Stimulated activated naive B cell treated with anti-CD40 and anti-IgM and Interleukin-4, amounts not matched to agents 10 μg/mL and 1 μg/mL and 100 μg/mL, for 72 hours (primary cell): ENCODE results near the gene ZCCHC17.
A peak's percentile ranks its signal among the peaks of the same experiment; 100 is the strongest.

ENCODE experiments used
- ATAC-seq, 2 donors: fragments of 150-1000 bp; cut with Tn5 transposase; replicated peaks; 2 replicates each; pipeline ENCODE4 v1.10.0; 2021; ENCODE audit warnings: moderate library complexity in 1 of 2
- DNase-seq: peaks from one replicate; pipeline ENCODE4 v3.0.0; 2021
- H3K27ac Mint-ChIP-seq: one replicate; pipeline ENCODE4 v1.8.0; 2022; ENCODE audit warnings: mild to moderate bottlenecking, mixed read lengths
- H3K27me3 Mint-ChIP-seq, 2 donors: one replicate each; pipeline ENCODE4 v1.8.0; 2022; ENCODE audit warnings: mixed read lengths in 2 of 2
- H3K36me3 Mint-ChIP-seq, 2 donors: one replicate each; pipeline ENCODE4 v1.8.0; 2022; ENCODE audit warnings: mixed read lengths in 2 of 2, mild to moderate bottlenecking in 1 of 2
- H3K4me1 Mint-ChIP-seq, 2 donors: one replicate each; pipeline ENCODE4 v1.8.0; 2022; ENCODE audit warnings: mixed read lengths in 2 of 2, mild to moderate bottlenecking in 1 of 2
- H3K4me3 Mint-ChIP-seq, 2 donors: one replicate each; pipeline ENCODE4 v1.8.0; 2022; ENCODE audit warnings: mild to moderate bottlenecking in 2 of 2, mixed read lengths in 2 of 2, moderate library complexity in 1 of 2
- H3K9me3 Mint-ChIP-seq, 2 donors: one replicate each; pipeline ENCODE4 v1.8.0; 2022; ENCODE audit warnings: mixed read lengths in 2 of 2, mild to moderate bottlenecking in 1 of 2

ZCCHC17 gene

GRCh38 chr1:31370021-31370420 is 73.2 kb downstream of the ZCCHC17 start:
- H3K36me3 Mint-ChIP-seq, result peaks cover 29 to 41% of the 10 kb centered on the region in 2 donors
- H3K27me3 Mint-ChIP-seq, result peaks cover 8 to 17% of the 10 kb centered on the region in 2 donors
- DNase-seq (no peak), ATAC-seq (no peak)
- no peak overlapping the region for H3K4me3 Mint-ChIP-seq
- H3K4me1 Mint-ChIP-seq, result peaks cover 25 to 30% of the 10 kb centered on the region in 2 donors
- no peak overlapping the region for H3K27ac Mint-ChIP-seq
- H3K9me3 Mint-ChIP-seq, result no peaks in the 10 kb centered on the region

DNA sequence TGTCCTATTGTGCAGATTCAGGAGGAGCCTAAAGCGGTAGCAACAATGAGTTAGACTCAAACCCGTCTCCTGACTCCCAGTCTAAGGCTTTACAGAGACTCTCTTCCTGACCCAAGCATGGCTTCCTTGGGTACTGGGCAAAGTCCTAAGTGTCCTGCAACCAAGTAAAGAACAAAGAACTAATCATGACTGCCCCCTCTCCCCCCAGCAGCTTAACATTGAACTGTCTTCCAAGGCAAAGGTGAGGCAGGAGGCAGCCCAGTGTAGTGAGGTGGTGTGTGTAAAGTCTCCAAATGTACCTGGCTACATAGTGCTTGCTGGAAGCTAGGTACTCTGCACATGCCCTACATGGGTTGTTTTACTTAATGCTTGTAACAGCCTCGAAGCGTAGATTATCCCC is 73.7 kb downstream of the ZCCHC17 start:
- Mint-ChIP-seq H3K36me3 (peaks cover 25 to 37% of the 10 kb centered on the region in 2 donors), H3K9me3 (no peaks in the 10 kb centered on the region), H3K27me3 (peaks cover 8 to 17% of the 10 kb centered on the region in 2 donors), H3K4me1 (peaks cover 25 to 30% of the 10 kb centered on the region in 2 donors), H3K27ac (no peak overlapping the region), H3K4me3 (no peak overlapping the region)
- ATAC-seq (no peak), DNase-seq (no peak)

- H3K27ac Mint-ChIP-seq, result no peak overlapping the region
- no peaks in the 10 kb centered on the region for H3K9me3 Mint-ChIP-seq
- peaks cover 22 to 30% of the 10 kb centered on the region in 2 donors for H3K4me1 Mint-ChIP-seq
- H3K27me3 Mint-ChIP-seq, result peaks cover 8 to 17% of the 10 kb centered on the region in 2 donors
- no peak overlapping the region for H3K4me3 Mint-ChIP-seq
- DNase-seq (no peak), ATAC-seq (no peak)
- H3K36me3 Mint-ChIP-seq, result peaks cover 22 to 32% of the 10 kb centered on the region in 2 donors
Observed at GRCh38 chr1:31371121-31371959, 74.5 kb downstream of the ZCCHC17 start.

- Mint-ChIP-seq H3K9me3 (no peaks in the 10 kb centered on the region), H3K36me3 (peaks cover 19 to 27% of the 10 kb centered on the region in 2 donors), H3K27ac (no peak overlapping the region), H3K4me3 (peak overlapping the region; percentile 87 to 89), H3K27me3 (peaks cover 8 to 17% of the 10 kb centered on the region in 2 donors), H3K4me1 (peaks cover 22 to 30% of the 10 kb centered on the region in 2 donors)
- no peak for ATAC-seq
- DNase-seq, result no peak
Observed at GRCh38 chr1:31372051-31372450, 75.2 kb downstream of the ZCCHC17 start.

GRCh38 chr1:31372751-31373055 is 75.9 kb downstream of the ZCCHC17 start:
- DNase-seq (no peak), ATAC-seq (no peak)
- Mint-ChIP-seq H3K27ac (no peak overlapping the region), H3K4me3 (peak overlapping the region; percentile 87 to 89), H3K4me1 (peaks cover 22 to 30% of the 10 kb centered on the region in 2 donors), H3K9me3 (no peaks in the 10 kb centered on the region), H3K36me3 (peaks cover 14 to 20% of the 10 kb centered on the region in 2 donors), H3K27me3 (peaks cover 8 to 18% of the 10 kb centered on the region in 2 donors)

- Mint-ChIP-seq H3K27ac (peak within 1 kb of the TSS; percentile 86), H3K36me3 (peaks cover 9 to 14% of the 10 kb centered on the region in 2 donors), H3K27me3 (peaks cover 8 to 23% of the 10 kb centered on the region in 2 donors), H3K9me3 (no peaks in the 10 kb centered on the region), H3K4me3 (peak within 1 kb of the TSS; percentile 87 to 89), H3K4me1 (peaks cover 22 to 30% of the 10 kb centered on the region in 2 donors)
- DNase-seq (peak; percentile 8), ATAC-seq (peak; percentile 72 to 78)
Observed at GRCh38 chr1:31373056-31373896, 76.4 kb downstream of the ZCCHC17 start, which contains the start of gene FABP3. FABP3 (minus strand) TSS chr1:31373076; CDS start chr1:31373014, 62 bp downstream.

DNA sequence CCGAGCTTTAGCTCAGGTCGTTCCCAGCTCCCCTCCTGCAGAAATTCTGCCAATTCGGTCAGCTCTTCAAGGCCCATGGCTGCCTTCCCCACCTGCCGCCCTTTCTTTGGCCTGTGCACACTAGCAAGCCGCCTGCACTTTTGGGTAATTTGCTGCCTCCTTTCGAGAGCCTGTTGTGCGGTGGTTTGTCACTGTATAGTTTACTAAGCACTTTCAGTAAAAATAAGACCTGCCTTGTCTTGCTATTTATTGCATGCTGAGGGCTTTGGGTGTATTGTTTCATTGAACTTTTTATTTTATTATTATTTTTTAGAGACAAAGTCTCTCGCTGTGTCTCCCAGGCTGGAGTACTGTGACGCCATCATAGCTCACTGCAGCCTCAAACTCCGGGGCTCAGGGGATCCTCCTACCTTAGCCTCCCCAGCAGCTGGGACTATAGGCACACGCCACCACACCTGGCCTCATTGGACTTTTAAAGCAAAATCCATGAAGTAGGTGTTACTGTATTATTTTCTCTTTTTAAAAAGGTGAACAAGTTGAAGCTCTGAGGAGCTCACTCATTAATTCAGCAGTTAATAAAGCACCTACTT is 77.2 kb downstream of the ZCCHC17 start:
- DNase-seq, result no peak
- H3K27ac Mint-ChIP-seq, result peak overlapping the region; percentile 75

GRCh38 chr1:31374511-31375196 is 77.8 kb downstream of the ZCCHC17 start:
- Mint-ChIP-seq H3K4me3 (no peak overlapping the region), H3K36me3 (peaks cover 4 to 9% of the 10 kb centered on the region in 2 donors), H3K9me3 (no peaks in the 10 kb centered on the region), H3K27me3 (peaks cover 12 to 23% of the 10 kb centered on the region in 2 donors), H3K4me1 (peaks cover 22 to 30% of the 10 kb centered on the region in 2 donors), H3K27ac (no peak overlapping the region)
- no peak for ATAC-seq
- no peak for DNase-seq

More for the DNA sequence above, 77.2 kb downstream of the ZCCHC17 start:
- Mint-ChIP-seq H3K27me3 (peaks cover 11 to 23% of the 10 kb centered on the region in 2 donors), H3K9me3 (no peaks in the 10 kb centered on the region), H3K36me3 (peaks cover 4 to 12% of the 10 kb centered on the region in 2 donors), H3K4me3 (peak overlapping the region; percentile 87 to 89), H3K4me1 (peaks cover 22 to 30% of the 10 kb centered on the region in 2 donors)
- ATAC-seq, result peak in 1 of 2 donors; percentile 40

DNA sequence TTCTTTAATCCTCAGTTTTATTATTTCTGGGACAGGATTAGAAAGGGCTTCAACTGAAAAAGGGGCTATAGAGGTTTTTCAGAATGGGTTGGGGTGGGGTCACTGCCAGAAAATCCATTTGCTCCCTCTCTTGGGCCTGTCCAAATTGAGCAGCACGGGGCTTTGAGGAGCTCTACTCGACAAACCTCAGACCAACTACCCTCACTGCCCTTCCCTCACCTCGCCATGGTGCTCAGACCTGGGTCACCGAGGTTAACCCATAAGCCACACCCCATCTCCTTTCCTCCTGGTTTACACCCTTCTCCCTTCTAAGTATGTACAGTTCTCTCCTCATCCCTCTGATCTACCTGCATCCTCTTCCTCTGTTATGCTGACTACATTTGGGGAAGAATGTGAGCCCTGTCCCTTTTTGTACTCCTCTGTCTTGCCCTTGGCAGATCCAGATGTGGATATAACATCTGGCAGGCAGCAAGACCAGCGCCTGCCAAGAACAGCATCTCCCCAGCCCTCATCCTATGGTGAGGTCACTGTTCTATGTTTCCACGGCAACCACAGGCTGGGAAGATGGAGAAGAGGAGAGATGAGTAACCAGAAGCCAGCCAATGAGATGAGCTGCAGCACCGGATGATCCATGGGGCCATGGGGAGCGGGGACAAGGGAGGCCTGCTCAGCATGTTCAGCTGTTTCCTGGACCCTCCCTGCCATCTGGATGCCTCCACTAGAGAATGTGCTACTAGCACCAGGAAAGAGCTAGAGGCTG is 79.7 kb downstream of the ZCCHC17 start:
- peaks cover 17 to 23% of the 10 kb centered on the region in 2 donors for H3K27me3 Mint-ChIP-seq
- H3K4me1 Mint-ChIP-seq, result peaks cover 18 to 24% of the 10 kb centered on the region in 2 donors
- no peak for ATAC-seq
- no peak overlapping the region for H3K27ac Mint-ChIP-seq
- DNase-seq, result no peak
- H3K36me3 Mint-ChIP-seq, result peaks cover 4 to 9% of the 10 kb centered on the region in 2 donors
- no peak overlapping the region for H3K4me3 Mint-ChIP-seq
- no peaks in the 10 kb centered on the region for H3K9me3 Mint-ChIP-seq

DNA sequence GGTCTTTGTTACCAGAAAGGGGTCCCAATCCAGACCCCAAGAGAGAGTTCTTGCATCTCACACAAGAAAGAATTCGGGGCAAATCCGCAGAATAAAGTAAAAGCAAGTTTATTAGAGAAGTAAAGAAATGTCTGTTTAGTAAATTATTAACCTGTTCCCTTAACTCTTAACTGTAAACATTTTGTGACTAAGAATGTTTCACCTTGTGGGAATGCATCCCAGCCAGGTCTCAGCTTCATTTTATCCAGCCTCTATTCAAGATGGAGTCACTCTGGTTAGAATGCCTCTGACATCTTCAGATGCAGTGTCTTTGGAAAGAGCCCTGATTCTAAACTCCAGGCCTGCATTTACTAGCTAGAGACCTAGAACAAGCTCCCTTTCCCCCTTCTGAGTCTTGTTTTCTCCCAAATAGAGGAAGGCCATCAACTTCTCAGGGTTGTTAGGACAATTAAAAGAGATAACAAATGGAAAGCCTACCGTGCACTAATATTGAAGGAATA is 80.6 kb downstream of the ZCCHC17 start:
- Mint-ChIP-seq H3K4me3 (no peak overlapping the region), H3K27ac (no peak overlapping the region), H3K36me3 (peaks cover 3% of the 10 kb centered on the region in 2 donors), H3K9me3 (no peaks in the 10 kb centered on the region), H3K27me3 (peaks cover 19 to 25% of the 10 kb centered on the region in 2 donors), H3K4me1 (peaks cover 13 to 17% of the 10 kb centered on the region in 2 donors)
- no peak for DNase-seq
- no peak for ATAC-seq

- H3K36me3 Mint-ChIP-seq, result no peaks in the 10 kb centered on the region
- no peak overlapping the region for H3K4me3 Mint-ChIP-seq
- DNase-seq (no peak), ATAC-seq (no peak)
- no peak overlapping the region for H3K27ac Mint-ChIP-seq
- peaks cover 18 to 23% of the 10 kb centered on the region in 2 donors for H3K27me3 Mint-ChIP-seq
- no peaks in the 10 kb centered on the region for H3K9me3 Mint-ChIP-seq
- peaks cover 8 to 11% of the 10 kb centered on the region in 2 donors for H3K4me1 Mint-ChIP-seq
Observed at GRCh38 chr1:31378001-31378400, 81.2 kb downstream of the ZCCHC17 start.

DNA sequence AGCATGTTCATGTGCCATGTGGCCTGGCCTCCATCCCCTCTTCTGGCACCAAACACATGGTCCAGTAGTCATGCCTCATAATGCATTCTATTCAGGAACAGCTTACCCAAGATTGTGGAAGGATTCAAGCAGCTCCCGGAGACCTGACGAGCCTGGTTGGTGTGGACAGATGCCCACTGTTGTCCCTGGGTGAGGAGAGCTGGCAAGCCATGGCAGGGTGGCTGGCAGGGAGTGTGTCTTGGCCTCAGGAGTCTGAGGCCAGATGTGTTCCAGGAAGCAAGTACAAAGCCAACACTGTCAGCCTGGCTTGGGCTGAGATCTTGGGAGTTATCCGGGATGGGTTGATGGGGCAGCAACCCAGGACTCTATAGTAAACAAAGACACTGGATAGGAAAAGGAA is 83.3 kb downstream of the ZCCHC17 start:
- H3K9me3 Mint-ChIP-seq, result no peaks in the 10 kb centered on the region
- DNase-seq (no peak), ATAC-seq (no peak)
- peaks cover 14 to 23% of the 10 kb centered on the region in 2 donors for H3K27me3 Mint-ChIP-seq
- H3K4me1 Mint-ChIP-seq, result no peaks in the 10 kb centered on the region
- no peaks in the 10 kb centered on the region for H3K36me3 Mint-ChIP-seq
- no peak overlapping the region for H3K4me3 Mint-ChIP-seq
- H3K27ac Mint-ChIP-seq, result no peak overlapping the region
